Stimulated activated CD8-positive, alpha-beta memory T cell treated with anti-CD3 and anti-CD28 coated beads, Interleukin-15, amount 100 ng/mL, for 1 hour (primary cell): ENCODE measurements around the gene TTC7B.

Source experiments
- DNase-seq: peaks from one replicate; pipeline ENCODE4 v3.0.0-alpha.2; 2020; ENCODE audit warnings: low read depth

The TTC7B gene

DNA sequence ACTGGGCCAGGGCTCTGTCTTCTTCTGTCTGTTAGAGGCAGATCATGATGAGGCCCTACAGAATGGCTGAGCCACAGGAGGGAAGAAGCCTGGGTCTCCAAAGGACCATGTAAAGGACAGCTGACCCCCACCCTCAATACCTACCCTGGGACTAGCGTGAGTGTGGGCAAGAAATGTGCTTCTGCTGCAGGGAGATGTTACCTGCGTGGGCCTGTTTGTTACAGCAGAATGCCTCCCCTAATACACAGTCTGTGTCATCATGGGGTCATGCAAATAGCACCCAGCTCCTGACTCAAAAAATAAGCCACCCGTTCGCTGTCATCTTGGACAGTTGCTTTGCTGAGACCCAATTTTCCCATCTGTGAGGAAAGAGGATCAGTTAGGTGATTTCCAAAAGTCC lies 328.8 kb downstream of the TTC7B start:
- no peak for DNase-seq

DNA sequence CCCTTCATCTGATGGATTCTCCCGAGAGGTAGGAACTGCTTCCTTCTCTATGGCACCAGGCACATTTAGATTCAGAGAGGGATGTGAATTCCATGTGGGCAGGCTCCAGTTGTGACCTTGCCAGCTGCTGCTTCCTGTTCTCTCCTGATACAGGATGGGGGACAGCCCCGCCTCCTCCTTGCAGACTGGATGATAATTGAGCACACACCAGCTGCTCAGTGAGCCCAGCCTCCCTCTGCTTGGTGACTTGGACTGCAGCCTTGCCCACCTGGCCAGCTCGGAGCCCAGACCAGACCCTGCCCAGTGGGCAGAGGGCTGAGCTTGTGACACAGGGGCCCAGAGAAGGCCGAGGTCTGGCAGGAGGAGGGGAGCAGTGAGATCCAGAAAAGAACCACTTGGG lies 329.2 kb downstream of the TTC7B start:
- DNase-seq = no peak

GRCh38 chr14:90484291-90484690 lies 331.9 kb downstream of the TTC7B start:
- no peak for DNase-seq

GRCh38 chr14:90483571-90483974 lies 332.7 kb downstream of the TTC7B start:
- no peak for DNase-seq

- no peak for DNase-seq
Observed at GRCh38 chr14:90483117-90483516, 333.1 kb downstream of the TTC7B start.

DNA sequence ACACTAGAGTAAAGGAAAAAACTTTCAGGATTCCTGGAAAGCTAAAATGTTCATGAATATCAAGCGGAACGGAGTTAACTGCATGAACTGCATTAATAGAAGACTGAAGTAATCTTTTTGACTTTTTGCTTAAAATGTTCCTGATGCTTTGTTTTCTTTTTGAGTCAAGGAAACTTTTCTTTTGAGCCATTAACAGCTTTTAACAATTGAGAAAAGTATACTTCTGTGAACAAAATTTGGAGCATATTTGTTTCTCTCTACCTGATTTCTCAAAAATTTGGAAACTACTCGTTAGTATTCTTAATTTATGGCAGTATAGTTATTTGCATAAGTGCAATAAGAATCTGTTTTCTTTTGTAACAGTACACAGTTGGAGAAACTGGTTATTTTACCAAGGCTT lies 340.9 kb downstream of the TTC7B start:
- DNase-seq = no peak
